ENCODE results near the gene ANKH. TPM values are rescaled to one million over a fixed set of nuclear protein-coding genes. Genes with fewer than 3 reads are reported as not detected.

ANKH gene
- total RNA-seq, 1 donor from 2014 or later: 0.19 TPM

DNA sequence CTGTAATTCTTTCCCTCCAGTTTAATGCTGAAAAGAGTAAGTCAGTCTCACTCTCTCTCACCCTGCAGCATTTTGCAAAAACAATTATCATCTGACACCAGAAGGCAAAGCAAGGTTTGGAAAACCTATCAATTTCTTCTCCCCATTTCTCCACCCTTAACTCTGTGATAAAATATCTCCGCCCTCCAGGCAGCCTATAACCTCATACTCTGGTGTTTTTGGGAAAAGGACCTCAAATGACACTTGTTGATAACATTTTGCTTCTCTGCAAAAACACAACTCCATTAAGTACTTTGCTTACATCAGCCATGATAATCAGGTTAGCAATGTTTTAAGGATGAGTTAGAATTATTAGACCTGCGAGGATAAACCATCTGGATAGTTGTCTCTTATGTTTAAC is 2.3 kb downstream of the ANKH start:
- H3K79me2 ChIP-seq (ENCODE audit: low read depth): no peaks in the 10 kb centered on the region
- H3K36me3 ChIP-seq: no peaks in the 10 kb centered on the region
- H3K36me3 Mint-ChIP-seq: no peaks in the 10 kb centered on the region
- H3K27me3 Mint-ChIP-seq (ENCODE audit: insufficient read depth, low read depth): peaks cover 21% of the 10 kb centered on the region
- peaks cover 2% of the 10 kb centered on the region for H3K9me3 Mint-ChIP-seq
- peaks cover 61% of the 10 kb centered on the region for H3K27me3 ChIP-seq
- H3K4me1 Mint-ChIP-seq: peaks cover 14% of the 10 kb centered on the region
- H3K4me2 ChIP-seq: no peak overlapping the region
- H3K4me1 ChIP-seq: peaks cover 4% of the 10 kb centered on the region
- H3F3A ChIP-seq (ENCODE audit: low read depth): no peaks in the 10 kb centered on the region
- no peak overlapping the region for H3K4me3 ChIP-seq
- no peak overlapping the region for H3K4me3 Mint-ChIP-seq
- TF ChIP-seq EZH2phosphoT487 (IDR thresholded peaks at IDR 0.05) (no peak), EZH2 (IDR thresholded peaks at IDR 0.05) (no peak)
- TF ChIP-seq, protein P1, sequence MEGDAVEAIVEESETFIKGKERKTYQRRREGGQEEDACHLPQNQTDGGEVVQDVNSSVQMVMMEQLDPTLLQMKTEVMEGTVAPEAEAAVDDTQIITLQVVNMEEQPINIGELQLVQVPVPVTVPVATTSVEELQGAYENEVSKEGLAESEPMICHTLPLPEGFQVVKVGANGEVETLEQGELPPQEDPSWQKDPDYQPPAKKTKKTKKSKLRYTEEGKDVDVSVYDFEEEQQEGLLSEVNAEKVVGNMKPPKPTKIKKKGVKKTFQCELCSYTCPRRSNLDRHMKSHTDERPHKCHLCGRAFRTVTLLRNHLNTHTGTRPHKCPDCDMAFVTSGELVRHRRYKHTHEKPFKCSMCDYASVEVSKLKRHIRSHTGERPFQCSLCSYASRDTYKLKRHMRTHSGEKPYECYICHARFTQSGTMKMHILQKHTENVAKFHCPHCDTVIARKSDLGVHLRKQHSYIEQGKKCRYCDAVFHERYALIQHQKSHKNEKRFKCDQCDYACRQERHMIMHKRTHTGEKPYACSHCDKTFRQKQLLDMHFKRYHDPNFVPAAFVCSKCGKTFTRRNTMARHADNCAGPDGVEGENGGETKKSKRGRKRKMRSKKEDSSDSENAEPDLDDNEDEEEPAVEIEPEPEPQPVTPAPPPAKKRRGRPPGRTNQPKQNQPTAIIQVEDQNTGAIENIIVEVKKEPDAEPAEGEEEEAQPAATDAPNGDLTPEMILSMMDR (IDR thresholded peaks at IDR 0.05): no peak
- no peak for DNase-seq (ENCODE audit: low spot score)
- H4K20me1 ChIP-seq (ENCODE audit: low read depth): peaks cover 7% of the 10 kb centered on the region
- no peak overlapping the region for H3K27ac ChIP-seq
- H3K9ac ChIP-seq: no peak overlapping the region
- H2AFZ ChIP-seq (replicated peaks): no peak overlapping the region
- no peak overlapping the region for H3K27ac Mint-ChIP-seq
- H3K9me3 ChIP-seq (ENCODE audit: low read depth): no peaks in the 10 kb centered on the region

DNA sequence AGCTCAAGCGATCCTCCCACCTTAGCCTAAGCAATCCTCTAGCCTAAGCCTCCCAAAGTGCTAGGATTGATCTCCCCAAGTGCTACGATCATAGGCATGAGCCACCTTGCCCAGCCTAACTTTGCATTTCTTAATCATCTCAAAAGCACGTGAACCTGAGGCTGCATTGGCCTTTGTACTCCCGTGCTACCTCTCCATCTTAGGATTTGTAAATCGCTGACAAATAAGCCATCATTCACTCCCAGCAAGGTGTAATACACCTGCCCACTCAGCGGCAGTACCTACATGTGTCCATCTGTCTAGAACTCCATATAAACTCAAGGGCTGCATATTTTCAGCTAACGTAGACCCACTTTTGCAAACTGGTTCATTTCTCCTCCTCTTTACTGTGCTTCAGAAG is 2.8 kb downstream of the ANKH start:
- Mint-ChIP-seq H3K9me3 (peaks cover 2% of the 10 kb centered on the region), H3K27ac (no peak overlapping the region), H3K36me3 (no peaks in the 10 kb centered on the region), H3K4me1 (peaks cover 14% of the 10 kb centered on the region), H3K4me3 (no peak overlapping the region), H3K27me3 (ENCODE audit: insufficient read depth, low read depth) (peaks cover 21% of the 10 kb centered on the region)
- Histone ChIP-seq H3K9me3 (ENCODE audit: low read depth) (no peaks in the 10 kb centered on the region), H3K27ac (no peak overlapping the region), H3K4me2 (no peak overlapping the region), H3K4me3 (no peak overlapping the region), H3K36me3 (no peaks in the 10 kb centered on the region), H2AFZ (replicated peaks) (no peak overlapping the region), H3K4me1 (peaks cover 4% of the 10 kb centered on the region), H4K20me1 (ENCODE audit: low read depth) (peaks cover 7% of the 10 kb centered on the region), H3K27me3 (peaks cover 56% of the 10 kb centered on the region), H3F3A (ENCODE audit: low read depth) (no peaks in the 10 kb centered on the region), H3K79me2 (ENCODE audit: low read depth) (no peaks in the 10 kb centered on the region), H3K9ac (no peak overlapping the region)
- TF ChIP-seq EZH2 (IDR thresholded peaks at IDR 0.05): no peak
- TF ChIP-seq, protein P1 (IDR thresholded peaks at IDR 0.05): no peak
- no peak for TF ChIP-seq EZH2phosphoT487 (IDR thresholded peaks at IDR 0.05)
- DNase-seq (ENCODE audit: low spot score): no peak

DNA sequence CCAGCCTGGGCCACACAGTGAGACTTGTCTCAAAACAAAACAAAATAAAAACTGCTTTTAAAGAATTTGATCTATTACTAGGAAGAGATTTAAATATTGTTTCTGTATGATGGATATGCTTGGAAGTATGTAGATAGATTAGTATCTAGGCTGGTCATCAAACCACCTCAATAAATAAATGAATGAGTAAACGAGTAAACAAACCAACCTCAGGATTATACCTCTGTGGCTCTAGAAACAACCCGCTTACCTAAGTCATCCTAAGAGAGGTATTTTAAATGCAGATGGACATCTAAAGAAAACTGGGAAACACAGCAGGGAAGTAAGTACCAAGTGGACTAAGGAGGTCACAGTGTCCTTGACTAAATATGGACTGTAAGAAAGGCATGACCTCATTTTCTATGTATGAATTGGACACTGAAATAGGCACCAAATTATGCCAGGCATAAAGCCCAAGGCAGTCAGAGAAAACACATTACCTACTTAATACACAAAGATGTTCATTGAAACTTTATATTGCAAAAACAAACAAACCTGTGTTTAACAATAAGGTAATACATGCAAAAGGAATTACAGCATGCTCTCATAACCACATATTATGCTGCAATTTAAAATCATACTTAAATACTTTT is 7.3 kb downstream of the ANKH start:
- Mint-ChIP-seq H3K27me3 (ENCODE audit: insufficient read depth, low read depth) (peaks cover 5% of the 10 kb centered on the region), H3K36me3 (no peaks in the 10 kb centered on the region), H3K9me3 (no peaks in the 10 kb centered on the region), H3K4me3 (no peak overlapping the region), H3K27ac (no peak overlapping the region), H3K4me1 (no peaks in the 10 kb centered on the region)
- no peak overlapping the region for H2AFZ ChIP-seq (replicated peaks)
- H3K36me3 ChIP-seq: no peaks in the 10 kb centered on the region
- H3K27me3 ChIP-seq: peaks cover 15% of the 10 kb centered on the region
- no peaks in the 10 kb centered on the region for H3K4me1 ChIP-seq
- H3K9ac ChIP-seq: no peak overlapping the region
- H3K9me3 ChIP-seq (ENCODE audit: low read depth): no peaks in the 10 kb centered on the region
- no peaks in the 10 kb centered on the region for H4K20me1 ChIP-seq (ENCODE audit: low read depth)
- no peak for DNase-seq (ENCODE audit: low spot score)
- H3K4me2 ChIP-seq: no peak overlapping the region
- TF ChIP-seq, protein P1 (IDR thresholded peaks at IDR 0.05): no peak
- TF ChIP-seq EZH2 (IDR thresholded peaks at IDR 0.05) (no peak), EZH2phosphoT487 (IDR thresholded peaks at IDR 0.05) (no peak)
- no peaks in the 10 kb centered on the region for H3F3A ChIP-seq (ENCODE audit: low read depth)
- no peak overlapping the region for H3K4me3 ChIP-seq
- no peak overlapping the region for H3K27ac ChIP-seq
- H3K79me2 ChIP-seq (ENCODE audit: low read depth): no peaks in the 10 kb centered on the region

Data from neural progenitor cell (in vitro differentiated cells).